ENCODE measurements around the gene IREB2. TPM values are rescaled to one million over a fixed set of nuclear protein-coding genes. Genes with fewer than 3 reads are reported as not detected.
"Not testable (repeated sequence)": the region's sequence is repeated elsewhere in the genome, so short reads cannot be mapped to it uniquely, and the experiment has no call there.

Gene IREB2
- total and polyA plus RNA-seq, 3 experiments from 2014 or later = 18.5 to 69.3 (median 62.2) TPM

DNA sequence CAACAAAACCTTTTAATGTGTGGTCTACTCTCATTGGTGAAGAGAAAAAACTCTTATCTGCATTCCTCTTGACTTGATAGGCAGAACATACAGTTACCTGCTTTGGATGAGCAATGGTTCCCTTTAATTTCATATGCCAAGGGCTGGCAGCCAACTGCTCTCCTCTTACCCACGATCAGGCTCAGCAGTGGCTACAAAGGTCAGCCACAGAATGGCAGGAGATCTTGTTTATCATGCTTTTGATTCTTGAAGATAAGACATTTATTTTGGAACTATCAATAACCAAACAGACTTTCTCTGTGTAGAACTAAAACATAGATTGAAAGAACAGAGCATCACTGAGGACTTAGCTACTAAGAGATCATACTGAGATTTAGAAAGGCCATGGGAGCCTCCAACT, 6.1 kb upstream of the IREB2 start:
- no peak overlapping the region for H3K27ac Mint-ChIP-seq
- Histone ChIP-seq H3K4me1 (ENCODE audit: insufficient read depth, low read length) (peaks cover 3% of the 10 kb centered on the region), H3K27me3 (ENCODE audit: insufficient read depth, low read length, poor library complexity, severe bottlenecking) (no peaks in the 10 kb centered on the region), H3K36me3 (ENCODE audit: insufficient read depth, low read length) (no peaks in the 10 kb centered on the region), H3K9me3 (ENCODE audit: low read length) (no peaks in the 10 kb centered on the region), H3K4me3 (ENCODE audit: low read length) (no peak overlapping the region), H3K27ac (ENCODE audit: low read depth, low read length) (no peak overlapping the region)
- H3K4me3 Mint-ChIP-seq = no peak overlapping the region
- no peaks in the 10 kb centered on the region for H3K9me3 Mint-ChIP-seq
- no peak for DNase-seq
- peaks cover 5 to 6% (median 5%) of the 10 kb centered on the region in 3 donors for H3K4me1 Mint-ChIP-seq
- CTCF ChIA-PET = no interaction called here
- H3K27me3 Mint-ChIP-seq = peaks cover 21 to 30% of the 10 kb centered on the region in 2 donors
- POLR2A ChIA-PET = no interaction called here
- peaks cover 0 to 7% (median 0%) of the 10 kb centered on the region in 3 donors for H3K36me3 Mint-ChIP-seq

- Mint-ChIP-seq H3K4me1 (peaks cover 10 to 13% (median 12%) of the 10 kb centered on the region in 3 donors), H3K27me3 (peaks cover 21 to 24% of the 10 kb centered on the region in 2 donors), H3K27ac (no peak overlapping the region), H3K9me3 (no peaks in the 10 kb centered on the region), H3K36me3 (peaks cover 0 to 7% (median 3%) of the 10 kb centered on the region in 3 donors), H3K4me3 (no peak overlapping the region)
- no peak for DNase-seq
- H3K4me3 ChIP-seq (ENCODE audit: low read length) = no peak overlapping the region
- H3K4me1 ChIP-seq (ENCODE audit: insufficient read depth, low read length) = peaks cover 7% of the 10 kb centered on the region
- ChIA-PET CTCF (interaction anchor here (6.8 kb wide), 1 partner anchor 10 kb away, joined by 37 read pairs; no protein-coding TSS in a partner anchor), POLR2A (interaction anchor here (0.6 kb wide), 1 partner anchor 107 kb away, joined by 3 read pairs; the partner anchor contains the start of gene PSMA4)
- H3K36me3 ChIP-seq (ENCODE audit: insufficient read depth, low read length) = no peaks in the 10 kb centered on the region
- no peaks in the 10 kb centered on the region for H3K9me3 ChIP-seq (ENCODE audit: low read length)
- no peaks in the 10 kb centered on the region for H3K27me3 ChIP-seq (ENCODE audit: insufficient read depth, low read length, poor library complexity, severe bottlenecking)
- no peak overlapping the region for H3K27ac ChIP-seq (ENCODE audit: low read depth, low read length)
These were observed 5.4 kb upstream of the IREB2 start for GRCh38 chr15:78432664-78433063.

GRCh38 chr15:78434134-78434533, 3.9 kb upstream of the IREB2 start:
- H3K27ac ChIP-seq (ENCODE audit: low read depth, low read length) = no peak overlapping the region
- H3K4me1 Mint-ChIP-seq = peaks cover 17 to 21% (median 21%) of the 10 kb centered on the region in 3 donors
- DNase-seq = no peak
- H3K9me3 Mint-ChIP-seq = no peaks in the 10 kb centered on the region
- no peaks in the 10 kb centered on the region for H3K36me3 ChIP-seq (ENCODE audit: insufficient read depth, low read length)
- H3K27me3 ChIP-seq (ENCODE audit: insufficient read depth, low read length, poor library complexity, severe bottlenecking) = no peaks in the 10 kb centered on the region
- ChIA-PET CTCF (interaction anchor here (6.8 kb wide), 1 partner anchor 12 kb away, joined by 37 read pairs; no protein-coding TSS in a partner anchor), POLR2A (no interaction called here)
- H3K9me3 ChIP-seq (ENCODE audit: low read length) = no peaks in the 10 kb centered on the region
- peaks cover 18 to 23% of the 10 kb centered on the region in 2 donors for H3K27me3 Mint-ChIP-seq
- H3K27ac Mint-ChIP-seq = no peak overlapping the region
- peaks cover 11% of the 10 kb centered on the region for H3K4me1 ChIP-seq (ENCODE audit: insufficient read depth, low read length)
- H3K4me3 ChIP-seq (ENCODE audit: low read length) = no peak overlapping the region
- peaks cover 0 to 15% (median 7%) of the 10 kb centered on the region in 3 donors for H3K36me3 Mint-ChIP-seq
- no peak overlapping the region for H3K4me3 Mint-ChIP-seq

DNA sequence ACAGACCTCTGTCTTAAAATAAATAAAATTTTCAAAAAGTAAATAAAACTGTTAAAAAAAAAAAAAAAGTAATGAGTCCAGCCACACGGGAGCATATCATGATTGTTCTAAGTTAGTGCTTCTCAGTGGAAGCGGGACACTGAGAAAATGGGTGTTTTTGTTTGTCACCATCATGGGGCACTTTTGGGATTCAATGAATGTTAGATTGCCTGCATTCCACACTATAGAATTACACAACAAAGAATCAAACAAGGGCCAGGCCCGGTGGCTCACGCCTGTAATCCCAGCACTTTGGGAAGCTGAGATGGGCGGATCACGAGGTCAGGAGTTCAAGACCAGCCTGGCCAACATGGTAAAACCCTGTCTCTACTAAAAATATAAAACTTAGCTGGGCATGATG, 3.3 kb upstream of the IREB2 start:
- DNase-seq; H3K9me3 Mint-ChIP-seq; H3K9me3 ChIP-seq (ENCODE audit: low read length); POLR2A ChIA-PET; H3K4me3 Mint-ChIP-seq; H3K27me3 ChIP-seq (ENCODE audit: insufficient read depth, low read length, poor library complexity, severe bottlenecking); H3K27ac ChIP-seq (ENCODE audit: low read depth, low read length); H3K27ac Mint-ChIP-seq; H3K36me3 ChIP-seq (ENCODE audit: insufficient read depth, low read length); H3K4me3 ChIP-seq (ENCODE audit: low read length): not testable (repeated sequence)
- CTCF ChIA-PET = interaction anchor here (6.8 kb wide), 1 partner anchor 12 kb away, joined by 37 read pairs; no protein-coding TSS in a partner anchor
- Mint-ChIP-seq H3K27me3 (peaks cover 16 to 17% of the 10 kb centered on the region in 2 donors), H3K4me1 (peaks cover 21 to 27% (median 26%) of the 10 kb centered on the region in 3 donors), H3K36me3 (peaks cover 0 to 17% (median 2%) of the 10 kb centered on the region in 3 donors)
- peaks cover 17% of the 10 kb centered on the region for H3K4me1 ChIP-seq (ENCODE audit: insufficient read depth, low read length)

GRCh38 chr15:78437107-78437761, 782 bp upstream of the IREB2 start:
- H3K36me3 Mint-ChIP-seq = peaks cover 0 to 35% (median 0%) of the 10 kb centered on the region in 3 donors
- DNase-seq = no peak
- CTCF ChIA-PET = interaction anchor here (1.0 to 6.8 kb wide), 5 partner anchors 9 to 172 kb away, joined by 3 to 37 read pairs (median 4); no protein-coding TSS in a partner anchor

GRCh38 chr15:78438619-78439285, 736 bp downstream of the IREB2 start:
- Mint-ChIP-seq H3K36me3 (peaks cover 0 to 46% (median 3%) of the 10 kb centered on the region in 3 donors), H3K27ac (peak overlapping the region; percentile 90 to 100 (median 95)), H3K4me3 (peak overlapping the region; percentile 94 to 99 (median 97)), H3K27me3 (no peaks in the 10 kb centered on the region), H3K9me3 (no peaks in the 10 kb centered on the region), H3K4me1 (peaks cover 48 to 64% (median 63%) of the 10 kb centered on the region in 3 donors)
- no peaks in the 10 kb centered on the region for H3K27me3 ChIP-seq (ENCODE audit: insufficient read depth, low read length, poor library complexity, severe bottlenecking)
- peaks cover 44% of the 10 kb centered on the region for H3K4me1 ChIP-seq (ENCODE audit: insufficient read depth, low read length)
- ChIA-PET POLR2A (interaction anchor here (0.7 to 2.6 kb wide), 3 partner anchors 16 to 101 kb away, joined by 3 to 17 read pairs (median 4); partner anchors contain the start of gene PSMA4), CTCF (interaction anchor here (1.2 to 6.8 kb wide), 3 partner anchors 11 to 140 kb away, joined by 3 to 37 read pairs (median 14); partner anchors contain the start of gene SKIC8)
- DNase-seq = no peak
- peak overlapping the region; percentile 94 for H3K27ac ChIP-seq (ENCODE audit: low read depth, low read length)
- H3K4me3 ChIP-seq (ENCODE audit: low read length) = peak overlapping the region; percentile 63
- H3K9me3 ChIP-seq (ENCODE audit: low read length) = no peaks in the 10 kb centered on the region
- H3K36me3 ChIP-seq (ENCODE audit: insufficient read depth, low read length) = peaks cover 6% of the 10 kb centered on the region

More at GRCh38 chr15:78437107-78437761, 782 bp upstream of the IREB2 start:
- Mint-ChIP-seq H3K9me3 (no peaks in the 10 kb centered on the region), H3K27ac (peak overlapping the region; percentile 92 to 100 (median 96)), H3K4me1 (peaks cover 36 to 50% (median 50%) of the 10 kb centered on the region in 3 donors), H3K4me3 (peak overlapping the region; percentile 94 to 99 (median 97)), H3K27me3 (no peaks in the 10 kb centered on the region)
- POLR2A ChIA-PET = interaction anchor here (0.5 to 2.6 kb wide), 10 partner anchors 13 to 436 kb away, joined by 3 to 17 read pairs (median 4); partner anchors contain the start of genes CHRNA5, DNAJA4, MORF4L1 and PSMA4
- Histone ChIP-seq H3K4me1 (ENCODE audit: insufficient read depth, low read length) (peaks cover 32% of the 10 kb centered on the region), H3K9me3 (ENCODE audit: low read length) (no peaks in the 10 kb centered on the region), H3K27ac (ENCODE audit: low read depth, low read length) (peak overlapping the region; percentile 94), H3K4me3 (ENCODE audit: low read length) (peak overlapping the region; percentile 63), H3K36me3 (ENCODE audit: insufficient read depth, low read length) (peaks cover under 1% of the 10 kb centered on the region), H3K27me3 (ENCODE audit: insufficient read depth, low read length, poor library complexity, severe bottlenecking) (no peaks in the 10 kb centered on the region)

DNA sequence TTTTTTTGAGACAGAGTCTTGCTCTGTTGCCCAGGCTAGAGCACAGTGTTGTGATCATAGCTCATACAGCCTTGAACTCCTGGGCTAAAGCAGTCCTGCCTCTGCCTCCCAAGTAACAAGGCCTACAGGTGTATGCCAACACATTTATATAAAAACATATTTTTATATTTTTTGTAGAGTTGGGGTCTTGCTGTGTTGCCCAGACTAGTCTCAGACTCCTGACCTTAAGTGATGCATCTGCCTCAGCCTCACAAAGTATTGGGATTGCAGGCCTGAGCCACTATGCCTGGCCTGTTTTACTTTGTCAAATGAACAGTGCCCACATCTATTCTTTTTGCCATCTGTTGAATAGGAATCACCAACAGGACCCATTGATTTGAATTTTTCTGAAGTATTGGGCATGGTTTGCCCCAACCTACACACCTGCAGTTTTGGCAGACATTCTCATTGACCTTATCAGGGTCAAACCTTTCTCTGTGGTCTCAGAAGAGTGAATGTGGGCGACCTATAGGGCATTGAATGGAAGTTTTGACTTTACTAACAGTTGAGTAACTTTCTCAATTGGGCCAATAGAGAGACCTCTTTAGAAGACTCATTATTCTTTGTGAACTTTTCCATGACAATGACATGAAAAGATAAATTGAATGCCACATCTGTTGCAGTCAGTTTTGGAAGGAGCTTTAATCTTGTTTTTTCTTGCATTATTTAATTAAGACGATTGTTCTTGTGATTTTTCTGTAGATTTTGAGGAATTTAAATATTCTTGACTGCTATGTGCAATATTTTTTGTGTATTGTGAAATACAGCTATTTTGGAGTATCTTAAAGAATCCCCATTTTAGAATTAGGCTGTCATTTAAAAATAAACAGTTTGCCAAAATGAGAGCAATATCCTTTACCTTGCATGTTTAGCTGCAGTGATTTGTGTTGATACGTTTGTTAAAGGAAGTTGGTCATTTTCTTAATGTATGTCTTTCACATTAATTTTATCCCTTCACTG, 2.7 kb downstream of the IREB2 start:
- peak overlapping the region in 6 of 8 donors; percentile 51 to 76 (median 66) for H3K27ac Mint-ChIP-seq
- Histone ChIP-seq H3K4me1 (ENCODE audit: insufficient read depth, low read length) (peaks cover 49% of the 10 kb centered on the region), H3K9me3 (ENCODE audit: low read length) (no peaks in the 10 kb centered on the region), H3K27ac (ENCODE audit: low read depth, low read length) (no peak overlapping the region), H3K4me3 (ENCODE audit: low read length) (no peak overlapping the region), H3K36me3 (ENCODE audit: insufficient read depth, low read length) (peaks cover 19% of the 10 kb centered on the region), H3K27me3 (ENCODE audit: insufficient read depth, low read length, poor library complexity, severe bottlenecking) (no peaks in the 10 kb centered on the region)
- H3K36me3 Mint-ChIP-seq = peaks cover 0 to 62% (median 4%) of the 10 kb centered on the region in 3 donors
- no peaks in the 10 kb centered on the region for H3K27me3 Mint-ChIP-seq
- ChIA-PET POLR2A (no interaction called here), CTCF (no interaction called here)
- H3K4me3 Mint-ChIP-seq = peak overlapping the region in 6 of 7 donors; percentile 41 to 78 (median 50)
- no peak for DNase-seq
- H3K9me3 Mint-ChIP-seq = no peaks in the 10 kb centered on the region
- H3K4me1 Mint-ChIP-seq = peaks cover 54 to 83% (median 78%) of the 10 kb centered on the region in 3 donors
